Endothelial cell of umbilical vein (primary cell): ENCODE measurements around the gene NUDC. TPM values are rescaled to one million over a fixed set of nuclear protein-coding genes. Genes with fewer than 3 reads are reported as not detected.

Experiments
- BruUV-seq: library from RNA; stranded (reverse); fragments of 400-500 nt; replicated peaks from 2 replicates; lab custom pipeline; 2021; lab: Mats Ljungman, UMichigan
- CTCF ChIA-PET: fragments of 300-600, 350-600 bp; sonication (Branson Sonifier 250); formaldehyde crosslinking; loops from one replicate; lab custom pipeline; 2021; ENCODE audit warnings: antibody characterized with exemption, inconsistent platforms; lab: Charles Lee
- POLR2A ChIA-PET: fragments of 300-600, 350-600 bp; sonication (Branson Sonifier 250); formaldehyde crosslinking; loops from one replicate; lab custom pipeline; 2021; ENCODE audit warnings: antibody characterized with exemption, inconsistent platforms; lab: Charles Lee
- DNase-seq: peaks from one replicate; pipeline ENCODE4 v3.0.0-alpha.2; 2011; ENCODE audit warnings: low read depth, low spot score
- FAIRE-seq: peaks from 2 replicates; lab custom pipeline; 2011; peaks lifted over from hg19 to GRCh38; lab: Jason Lieb, UNC
- H2AFZ ChIP-seq: 2 replicates; pipeline ENCODE4 v1.6.0; 2012; ENCODE audit warnings: low read depth, low read length, control low read depth, inconsistent platforms
- H3K27ac ChIP-seq: 2 replicates; pipeline ENCODE4 v1.5.1; 2011; ENCODE audit warnings: low read depth, mild to moderate bottlenecking, control low read depth, low read length, moderate library complexity; ENCODE audit not compliant: insufficient read depth
- H3K27me3 ChIP-seq, 2 experiments: 2 replicates each; pipeline versions ENCODE4 v1.6.0 to v1.6.1; 2011; ENCODE audit warnings: low read length in 2 of 2, mixed read lengths in 1 of 2; ENCODE audit not compliant: control insufficient read depth in 2 of 2, insufficient read depth in 2 of 2
- H3K36me3 ChIP-seq, 2 experiments: 2 replicates in 1 of 2; 3 replicates in 1 of 2; pipeline ENCODE4 v1.5.1; 2011; ENCODE audit warnings: low read length in 2 of 2, mild to moderate bottlenecking in 1 of 2, moderate library complexity in 1 of 2; ENCODE audit not compliant: control insufficient read depth in 2 of 2, insufficient read depth in 2 of 2; ENCODE audit errors: extremely low read depth in 1 of 2
- H3K4me1 ChIP-seq: 3 replicates; pipeline ENCODE4 v1.5.1; 2011; ENCODE audit warnings: mild to moderate bottlenecking, low read length; ENCODE audit not compliant: control insufficient read depth, insufficient read depth; ENCODE audit errors: extremely low read depth
- H3K4me2 ChIP-seq: 2 replicates; pipeline ENCODE4 v1.6.1; 2011; ENCODE audit warnings: low read length, control low read depth, mixed read lengths; ENCODE audit not compliant: insufficient read depth
- H3K4me3 ChIP-seq, 3 experiments: fragments of 200-600 bp in 1 of 3; sonication (generic), shearing (Covaris generic) in 1 of 3; replicated peaks in 1 of 3; 2 replicates each; pipeline ENCODE4 v1.5.1; 2011 to 2016; ENCODE audit warnings: control low read depth in 3 of 3, low read length in 3 of 3, mild to moderate bottlenecking in 2 of 3, inconsistent platforms in 1 of 3, low read depth in 1 of 3, moderate library complexity in 1 of 3; ENCODE audit not compliant: insufficient read depth in 1 of 3
- H3K79me2 ChIP-seq: 2 replicates; pipeline ENCODE4 v1.6.0; 2012; ENCODE audit warnings: low read length, inconsistent platforms; ENCODE audit not compliant: control insufficient read depth, insufficient read depth
- H3K9ac ChIP-seq: replicated peaks from 2 replicates; pipeline ENCODE3; 2011; ENCODE audit warnings: low read length, control low read depth; ENCODE audit not compliant: insufficient read depth; ENCODE audit errors: extremely low read depth
- H3K9me1 ChIP-seq: replicated peaks from 3 replicates; pipeline ENCODE4 v1.6.0; 2011; ENCODE audit warnings: mild to moderate bottlenecking, low read length; ENCODE audit not compliant: control insufficient read depth, insufficient read depth; ENCODE audit errors: extremely low read depth
- H3K9me3 ChIP-seq: replicated peaks from 2 replicates; pipeline ENCODE4 v1.5.1; 2012; ENCODE audit warnings: low read length, inconsistent platforms; ENCODE audit not compliant: control insufficient read depth, insufficient read depth
- H4K20me1 ChIP-seq: replicated peaks from 2 replicates; pipeline ENCODE3; 2011; ENCODE audit warnings: mild to moderate bottlenecking, low read length; ENCODE audit not compliant: control insufficient read depth, insufficient read depth; ENCODE audit errors: extremely low read depth
- CTCF ChIP-seq, 2 donors: IDR thresholded peaks; 1 replicate in 1 of 2; 2 replicates in 1 of 2; pipeline ENCODE4 v1.5.1; 2011; ENCODE audit warnings: low read length in 2 of 2, mild to moderate bottlenecking in 2 of 2, moderate library complexity in 2 of 2, control low read depth in 1 of 2, inconsistent platforms in 1 of 2, low read depth in 1 of 2; ENCODE audit not compliant: insufficient read depth in 1 of 2; ENCODE audit errors: extremely low read depth in 1 of 2
- EZH2 ChIP-seq: IDR thresholded peaks from 2 replicates; pipeline ENCODE4 v1.6.1; 2012; ENCODE audit warnings: borderline replicate concordance, low read depth, mild to moderate bottlenecking, moderate library complexity, low read length, inconsistent platforms; ENCODE audit not compliant: severe bottlenecking
- FOS ChIP-seq: IDR thresholded peaks from 2 replicates; pipeline ENCODE4 v1.6.1; 2011; ENCODE audit warnings: mild to moderate bottlenecking, low read length, moderate library complexity, borderline replicate concordance; ENCODE audit not compliant: insufficient read depth
- GATA2 ChIP-seq: IDR thresholded peaks from 2 replicates; pipeline ENCODE4 v1.7.0; 2011; ENCODE audit warnings: low read depth, mild to moderate bottlenecking, moderate library complexity, mixed read lengths, low read length; ENCODE audit not compliant: insufficient read length, insufficient read depth
- JUN ChIP-seq: IDR thresholded peaks from 2 replicates; pipeline ENCODE4 v1.6.1; 2011; ENCODE audit warnings: borderline replicate concordance, low read depth; ENCODE audit not compliant: insufficient read length, insufficient read depth
- MAX ChIP-seq: IDR thresholded peaks from 2 replicates; pipeline ENCODE4 v1.6.1; 2011; ENCODE audit not compliant: insufficient read depth, insufficient read length
- MYC ChIP-seq: IDR thresholded peaks from one replicate; pipeline ENCODE4 v1.6.1; 2011; ENCODE audit warnings: mild to moderate bottlenecking, low read depth, low read length
- POLR2A ChIP-seq: IDR thresholded peaks from 2 replicates; pipeline ENCODE4 v1.6.1; 2012; ENCODE audit warnings: low read depth, mild to moderate bottlenecking, control low read depth, low read length
- POLR2AphosphoS5 ChIP-seq: IDR thresholded peaks from 2 replicates; pipeline ENCODE4 v1.6.1; 2012; ENCODE audit warnings: low read depth, mild to moderate bottlenecking, control low read depth, low read length, moderate library complexity; ENCODE audit not compliant: insufficient read depth
- dilution Hi-C: fragments of 300-500 bp; cut with MboI; formaldehyde crosslinking; loops from one replicate; pipeline ENCODE4 v1.15.0; 2019; ENCODE audit warnings: low sequenced_read_pairs; ENCODE audit not compliant: extremely low pct_ligation_motif_present
- intact Hi-C: fragments of 100-400 bp; cut with micrococcal nuclease; formaldehyde crosslinking; loops from one replicate; pipeline ENCODE4 v1.10.0; 2022
- polyA plus RNA-seq, 4 experiments: library from polyadenylated mRNA; depleted of rRNA in 3 of 4; stranded (reverse) in 3 of 4; unstranded in 1 of 4; fragments of >200 nt; gene quantifications; 2 replicates each; pipeline versions ENCODE4 v1.2.1 to v1.2.3, GENCODE V29; 2011 to 2012; ENCODE audit warnings: missing spikeins in 1 of 4
- total RNA-seq: library from RNA; stranded (reverse); gene quantifications from 2 replicates; pipeline ENCODE4 v1.2.3, GENCODE V29; 2021

Gene NUDC
- total and polyA plus RNA-seq, 2 donors (not counting 3 experiments of a cell fraction or from before 2014, with no cell fraction given) = 42.5 to 102 TPM

- Histone ChIP-seq H3K36me3 (no peaks in the 10 kb centered on the region), H3K4me3 (no peak overlapping the region), H3K9me3 (no peaks in the 10 kb centered on the region), H3K79me2 (no peaks in the 10 kb centered on the region), H3K4me2 (no peak overlapping the region), H3K9ac (no peak overlapping the region), H3K27ac (no peak overlapping the region), H3K27me3 (peaks cover 0 to 1% of the 10 kb centered on the region in 2 experiments), H3K4me1 (no peaks in the 10 kb centered on the region), H3K9me1 (no peaks in the 10 kb centered on the region), H4K20me1 (no peaks in the 10 kb centered on the region), H2AFZ (no peak overlapping the region)
- DNase-seq (no peak), FAIRE-seq (no peak)
- no TSS peak for BruUV-seq
- ChIA-PET POLR2A (no interaction called here), CTCF (no interaction called here)
- TF ChIP-seq MAX (no peak), MYC (no peak), POLR2AphosphoS5 (no peak), EZH2 (no peak), GATA2 (no peak), POLR2A (no peak), CTCF (IDR thresholded peaks at IDR 0.05; ENCODE audit: extremely low read depth in 1 of 2, insufficient read depth in 1 of 2, low read depth in 1 of 2, low read length in 2 of 2) (no peak), JUN (no peak), FOS (no peak)
- intact Hi-C loops (no loop called here), dilution Hi-C loops (no loop called here)
These were observed 11.0 kb upstream of the NUDC start for GRCh38 chr1:26910343-26911160.
